Right hindlimb (tissue), 1 donor: ENCODE measurements around the gene BRD4.
"Not testable (repeated sequence)": the region's sequence is repeated elsewhere in the genome, so short reads cannot be mapped to it uniquely, and the experiment has no call there.

Experiments
- DNase-seq: peaks from one replicate; pipeline ENCODE4 v3.0.0-alpha.2; 2018

The BRD4 gene

GRCh38 chr19:15332311-15332996 is at the start of gene BRD4:
TSS of gene BRD4 (minus strand) at chr19:15332539. CDS start at chr19:15273099, 59,440 bp downstream.
- DNase-seq, result peak; percentile 80

DNA sequence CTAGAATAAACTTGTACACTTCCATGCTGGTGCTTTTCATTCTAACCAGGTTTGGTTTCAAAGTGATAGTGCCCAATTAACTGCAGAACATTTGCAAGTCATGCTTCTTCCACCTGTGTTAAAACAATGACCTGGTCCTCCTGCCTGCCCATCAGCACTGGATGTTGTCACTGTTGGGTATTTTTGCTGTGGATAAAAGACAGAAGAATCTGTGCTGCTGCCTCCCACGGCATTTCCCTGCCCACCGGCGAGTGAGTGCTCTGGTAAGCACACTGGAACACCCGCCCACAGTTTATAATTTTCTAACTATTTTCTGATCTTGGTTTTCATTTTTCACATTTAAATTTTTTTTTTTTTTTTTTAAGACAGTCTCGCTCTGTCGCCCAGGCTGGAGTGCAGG is 49.5 kb upstream of the BRD4 start:
- DNase-seq, result no peak

DNA sequence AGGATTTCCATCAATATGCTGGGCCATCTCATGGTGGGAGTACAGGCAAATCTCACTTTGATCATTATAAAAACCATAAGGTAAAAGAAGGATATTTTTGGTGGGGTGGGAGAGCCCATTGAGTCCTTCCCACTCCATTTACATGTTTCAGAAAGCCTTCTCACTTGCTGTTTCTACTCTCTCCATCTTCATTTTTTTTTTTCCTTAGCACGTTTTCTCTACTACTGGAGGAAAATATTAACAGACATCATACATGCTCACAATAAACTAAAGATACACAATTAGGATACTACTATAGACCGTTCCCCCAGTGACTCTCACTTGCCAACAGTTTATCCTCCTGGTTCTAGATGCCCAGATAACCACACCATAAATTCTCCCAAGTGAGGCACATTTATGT is 49.1 kb upstream of the BRD4 start:
- no peak for DNase-seq

- no peak for DNase-seq
Observed at GRCh38 chr19:15379999-15380647, 47.8 kb upstream of the BRD4 start.

- DNase-seq, result peak; percentile 100
Observed at GRCh38 chr19:15379083-15379998, 47.0 kb upstream of the BRD4 start, which contains the start of gene AKAP8. TSS of gene AKAP8 (minus strand) at chr19:15379787. CDS start at chr19:15379731, 56 bp downstream.

DNA sequence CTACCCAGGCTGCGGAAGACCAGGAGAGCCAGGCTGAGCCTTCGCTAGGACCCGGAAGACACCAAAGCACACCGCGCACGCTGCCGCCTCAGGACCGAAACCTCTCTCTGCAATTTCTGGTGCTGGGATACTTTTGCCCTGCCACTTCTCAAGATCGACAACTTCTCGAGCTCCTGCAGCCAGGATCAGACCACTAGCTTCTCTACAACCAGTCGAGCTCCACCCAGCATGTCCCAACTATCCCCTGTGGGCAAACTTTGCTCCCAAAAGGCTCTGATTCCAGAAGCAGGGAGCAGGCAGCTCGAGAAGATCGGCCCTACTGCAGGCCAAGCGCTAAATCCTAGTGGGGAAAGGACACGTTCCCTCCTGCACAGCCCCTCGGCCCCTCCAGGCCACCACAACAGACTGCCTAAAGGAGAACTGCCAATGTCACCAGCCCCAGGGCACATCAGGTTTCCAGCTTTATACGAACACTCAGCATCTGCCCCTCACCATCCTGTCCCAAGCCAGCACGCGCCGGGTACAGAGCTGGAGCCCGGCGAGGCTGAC is 46.3 kb upstream of the BRD4 start:
- peak; percentile 55 for DNase-seq

DNA sequence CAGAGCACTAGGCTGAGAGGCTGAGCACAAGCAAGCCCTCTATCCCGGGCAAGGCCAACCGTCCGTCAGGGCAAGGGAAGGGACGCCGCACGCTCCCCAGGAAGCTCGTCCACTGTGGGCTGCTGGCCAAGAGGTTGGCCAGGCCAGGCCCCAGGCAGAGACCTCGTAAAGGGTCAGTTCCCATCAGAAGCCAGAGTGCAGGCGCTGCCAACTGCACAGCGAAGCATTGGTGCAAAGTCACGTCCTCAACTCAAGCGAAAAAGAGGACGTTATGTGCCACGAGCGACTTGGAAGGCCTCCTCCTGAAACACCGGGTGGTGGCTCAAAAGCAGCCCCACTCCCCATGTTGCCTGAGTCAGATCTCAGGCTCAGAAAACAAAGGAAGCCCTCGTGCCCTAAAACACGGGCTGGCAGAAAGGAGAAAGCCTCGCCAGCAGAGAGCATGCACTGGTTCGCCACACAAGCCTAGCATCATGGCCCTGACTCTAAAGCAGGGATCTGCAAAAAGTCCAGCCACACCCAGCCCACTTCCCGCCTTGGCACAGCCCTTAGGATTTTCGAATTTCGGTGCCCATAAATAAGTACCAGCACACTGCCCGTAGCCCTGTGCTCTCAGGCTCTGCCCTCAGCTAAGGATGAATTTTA is 42.6 kb upstream of the BRD4 start:
- DNase-seq, result no peak

- DNase-seq, result no peak
Observed at GRCh38 chr19:15374105-15374651, 41.8 kb upstream of the BRD4 start.

- DNase-seq, result no peak
Observed at GRCh38 chr19:15373644-15374043, 41.3 kb upstream of the BRD4 start.

GRCh38 chr19:15372891-15373301 is 40.6 kb upstream of the BRD4 start:
- DNase-seq, result no peak

GRCh38 chr19:15372470-15372869 is 40.1 kb upstream of the BRD4 start:
- DNase-seq, result no peak

- no peak for DNase-seq
Observed at GRCh38 chr19:15371786-15372380, 39.5 kb upstream of the BRD4 start.

DNA sequence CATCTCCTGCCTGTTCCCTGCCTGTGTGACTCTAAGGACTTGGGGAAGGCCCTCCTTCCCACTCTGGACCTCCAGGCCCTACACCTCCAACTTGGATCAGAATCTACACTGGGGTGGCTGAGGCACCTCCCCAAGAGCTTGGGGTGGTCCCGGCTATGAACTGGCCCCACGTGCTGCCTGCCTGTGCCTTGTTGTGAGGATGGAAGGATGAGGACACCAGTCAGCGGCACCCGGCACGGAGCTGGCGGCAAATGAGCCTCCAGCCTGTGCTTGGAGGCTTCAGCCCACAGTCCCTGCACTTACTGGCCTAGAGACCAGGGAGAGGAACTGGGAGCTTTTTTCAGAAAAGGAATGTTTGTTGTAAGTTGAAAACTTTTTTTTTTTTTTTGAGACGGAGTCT is 38.8 kb upstream of the BRD4 start:
- no peak for DNase-seq

DNA sequence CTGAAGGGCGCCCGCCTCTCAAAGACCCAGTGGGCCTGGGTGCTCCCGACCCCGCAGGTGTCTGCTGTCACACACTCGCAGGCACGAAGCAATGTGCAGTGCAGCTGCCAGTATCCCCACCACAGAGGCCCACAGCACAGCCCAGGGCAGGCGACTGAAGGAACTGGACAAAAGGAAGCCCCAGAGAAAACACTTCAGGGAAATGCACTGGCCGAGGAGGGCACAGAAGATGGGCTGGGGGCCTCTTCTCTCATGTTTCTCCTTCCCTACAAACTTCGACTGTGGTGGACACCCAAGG is 37.2 kb upstream of the BRD4 start:
- no peak for DNase-seq

- no peak for DNase-seq
Observed at GRCh38 chr19:15368798-15369593, 36.7 kb upstream of the BRD4 start.

DNA sequence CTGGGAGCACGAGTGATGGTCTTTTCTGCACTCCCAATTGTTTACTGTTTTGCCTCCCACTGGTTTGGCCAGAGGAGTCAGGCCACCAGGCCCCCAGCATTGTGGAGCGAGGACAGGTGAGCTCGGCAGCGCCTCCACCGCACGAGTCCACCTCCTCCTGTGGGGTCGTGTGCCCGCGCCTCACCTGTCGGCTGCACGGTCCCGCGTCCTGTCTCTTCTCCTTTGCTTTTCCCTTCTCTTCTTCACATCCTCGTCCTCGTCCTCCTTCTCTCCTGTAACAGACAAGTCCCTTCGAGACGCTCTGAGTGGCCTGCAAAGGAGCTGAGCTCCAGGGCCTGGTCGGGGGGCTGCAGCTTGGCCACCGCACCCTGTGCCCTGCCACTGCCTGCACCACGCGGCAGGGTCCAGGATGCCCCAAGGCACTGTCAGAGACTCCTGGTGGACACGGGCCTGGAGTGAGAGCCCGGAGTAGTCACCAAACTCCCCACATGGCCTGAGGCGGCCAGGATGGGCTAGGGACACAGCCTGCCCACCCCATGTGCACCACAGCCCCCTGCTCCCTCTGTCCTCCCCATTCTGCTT is 35.8 kb upstream of the BRD4 start:
- DNase-seq, result no peak

DNA sequence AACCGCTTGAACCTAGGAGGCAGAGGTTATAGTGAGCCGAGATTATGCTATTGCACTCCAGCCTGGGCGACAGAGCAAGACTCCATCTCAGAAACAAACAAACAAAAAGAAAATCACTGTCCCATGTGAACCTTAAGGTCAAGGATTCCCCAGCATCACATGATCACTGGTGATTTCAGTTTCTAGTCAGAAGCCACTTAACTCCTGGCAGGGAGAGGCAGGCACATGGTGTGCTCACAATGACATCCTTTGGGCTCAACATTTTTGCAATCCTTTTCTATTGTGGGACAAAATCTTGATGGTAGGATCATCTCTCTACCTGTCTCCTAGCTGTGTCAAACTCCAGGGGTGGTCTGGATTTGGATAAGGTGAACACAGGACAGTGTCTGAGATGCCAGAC is 35.1 kb upstream of the BRD4 start:
- DNase-seq, result no peak

DNA sequence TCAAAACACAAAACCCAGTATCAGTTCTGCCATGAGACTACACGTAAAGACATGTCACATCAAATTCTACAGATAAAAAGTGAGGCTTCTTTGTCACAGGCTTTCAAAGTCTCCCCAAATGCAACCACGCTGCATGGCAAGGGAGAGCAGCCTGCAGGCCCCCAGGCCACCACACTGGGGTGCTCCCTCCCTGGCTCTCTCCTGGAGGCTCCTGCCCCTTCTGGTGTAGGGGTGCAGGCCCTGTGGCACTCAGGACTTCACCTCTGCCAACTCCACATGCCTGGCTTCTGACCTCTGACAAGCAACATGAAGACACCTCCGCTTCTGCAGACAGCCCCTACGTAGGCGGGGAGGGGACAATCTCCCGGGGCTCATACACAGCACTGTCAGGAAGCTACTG is 32.9 kb upstream of the BRD4 start:
- DNase-seq, result no peak

DNA sequence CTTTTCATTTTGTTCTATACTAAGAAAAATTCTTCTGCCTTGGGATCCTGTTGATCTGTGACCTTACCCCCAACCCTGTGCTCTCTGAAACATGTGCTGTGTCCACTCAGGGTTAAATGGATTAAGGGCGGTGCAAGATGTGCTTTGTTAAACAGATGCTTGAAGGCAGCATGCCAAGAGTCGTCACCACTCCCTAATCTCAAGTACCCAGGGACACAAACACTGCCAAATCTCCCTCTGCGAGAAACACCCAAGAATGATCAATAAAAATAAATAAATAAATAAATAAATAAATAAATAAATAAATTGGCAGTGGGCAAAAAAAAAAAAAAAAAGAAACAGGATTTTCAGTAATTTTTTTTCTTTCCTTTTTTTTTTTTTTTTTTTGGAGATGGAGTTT is 31.5 kb upstream of the BRD4 start:
- DNase-seq, result not testable (repeated sequence)

DNA sequence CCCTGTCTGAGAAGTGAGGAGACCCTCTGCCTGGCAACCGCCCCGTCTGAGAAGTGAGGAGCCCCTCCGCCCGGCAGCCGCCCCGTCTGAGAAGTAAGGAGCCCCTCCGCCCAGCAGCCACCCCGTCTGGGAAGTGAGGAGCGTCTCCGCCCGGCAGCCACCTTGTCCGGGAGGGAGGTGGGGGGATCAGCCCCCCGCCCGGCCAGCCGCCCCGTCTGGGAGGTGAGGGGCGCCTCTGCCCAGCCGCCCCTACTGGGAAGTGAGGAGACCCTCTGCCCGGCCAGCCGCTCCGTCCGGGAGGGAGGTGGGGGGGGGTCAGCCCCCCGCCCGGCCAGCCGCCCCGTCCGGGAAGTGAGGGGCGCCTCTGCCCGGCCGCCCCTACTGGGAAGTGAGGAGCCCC is 30.7 kb upstream of the BRD4 start:
- DNase-seq, result not testable (repeated sequence)

DNA sequence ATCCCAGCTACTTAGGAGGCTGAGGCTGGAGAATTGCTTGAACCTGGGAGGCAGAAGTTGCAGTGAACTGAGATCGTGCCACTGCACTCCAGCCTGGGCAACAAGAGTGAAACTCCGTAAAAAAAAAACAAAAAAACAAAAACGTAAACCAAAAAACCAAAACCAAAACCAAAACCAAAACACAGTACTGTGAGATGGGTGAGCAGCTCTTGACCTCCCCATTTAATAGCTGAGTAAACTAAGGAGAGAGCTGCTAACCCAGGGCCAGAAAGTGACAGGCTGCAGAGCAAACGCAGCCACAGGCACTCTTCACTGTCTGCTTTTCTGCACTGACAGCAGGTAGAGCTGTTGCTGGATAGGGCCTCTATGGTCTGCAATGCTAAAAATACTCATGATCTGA is 27.7 kb upstream of the BRD4 start:
- not testable (repeated sequence) for DNase-seq
